ENCODE data around the gene CTBP2. TPM values are rescaled to one million over a fixed set of nuclear protein-coding genes. Genes with fewer than 3 reads are reported as not detected.
A peak's percentile ranks its signal among the peaks of the same experiment; 100 is the strongest.

CTBP2 gene
- total RNA-seq, 3 donors from 2014 or later: 53.1 to 91.2 (median 65.9) TPM

GRCh38 chr10:124952123-124952522 lies 208.2 kb downstream of the CTBP2 start:
- intact Hi-C loops (cut with DNase I; ENCODE audit: low total_unique reads): no loop called here
- no peaks in the 10 kb centered on the region for H3K27me3 ChIP-seq
- H3K9me3 ChIP-seq: no peaks in the 10 kb centered on the region
- DNase-seq (ENCODE audit: low spot score in 2 of 2): no peak
- H3K4me3 ChIP-seq: no peak overlapping the region
- TF ChIP-seq POLR2AphosphoS5 (IDR thresholded peaks at IDR 0.05) (no peak), POLR2A (IDR thresholded peaks at IDR 0.05) (no peak), CTCF (IDR thresholded peaks at IDR 0.05) (no peak)
- H3K4me1 ChIP-seq: no peaks in the 10 kb centered on the region
- no peak overlapping the region for H3K27ac ChIP-seq
- H3K36me3 ChIP-seq: no peaks in the 10 kb centered on the region

GRCh38 chr10:124949543-124949942 lies 210.8 kb downstream of the CTBP2 start:
- H3K36me3 ChIP-seq: no peaks in the 10 kb centered on the region
- no peak for DNase-seq (ENCODE audit: low spot score in 2 of 2)
- H3K9me3 ChIP-seq: no peaks in the 10 kb centered on the region
- H3K27ac ChIP-seq: no peak overlapping the region
- no peak overlapping the region for H3K4me3 ChIP-seq
- peaks cover 0 to 3% of the 10 kb centered on the region in 2 donors for H3K4me1 ChIP-seq
- H3K27me3 ChIP-seq: no peaks in the 10 kb centered on the region
- no peak for TF ChIP-seq POLR2A (IDR thresholded peaks at IDR 0.05)
- no peak for TF ChIP-seq CTCF (IDR thresholded peaks at IDR 0.05)
- TF ChIP-seq POLR2AphosphoS5 (IDR thresholded peaks at IDR 0.05): no peak
- intact Hi-C loops (cut with DNase I; ENCODE audit: low total_unique reads): loop anchor here (5.0 kb wide), 1 partner anchor 922 kb away; no protein-coding TSS in a partner anchor

- TF ChIP-seq POLR2AphosphoS5 (IDR thresholded peaks at IDR 0.05): no peak
- TF ChIP-seq POLR2A (IDR thresholded peaks at IDR 0.05): no peak
- Histone ChIP-seq H3K27me3 (no peaks in the 10 kb centered on the region), H3K4me3 (no peak overlapping the region), H3K9me3 (no peaks in the 10 kb centered on the region), H3K36me3 (no peaks in the 10 kb centered on the region), H3K4me1 (peaks cover 4 to 6% of the 10 kb centered on the region in 2 donors), H3K27ac (no peak overlapping the region)
- intact Hi-C loops (cut with DNase I; ENCODE audit: low total_unique reads): loop anchor here (5.0 kb wide), 1 partner anchor 920 kb away; no protein-coding TSS in a partner anchor
- no peak for DNase-seq (ENCODE audit: low spot score in 2 of 2)
Observed at GRCh38 chr10:124946945-124947344, 213.4 kb downstream of the CTBP2 start.

- Histone ChIP-seq H3K4me3 (no peak overlapping the region), H3K9me3 (no peaks in the 10 kb centered on the region), H3K27me3 (no peaks in the 10 kb centered on the region), H3K36me3 (no peaks in the 10 kb centered on the region), H3K4me1 (peaks cover 4 to 6% of the 10 kb centered on the region in 2 donors), H3K27ac (peak overlapping the region; percentile 12 to 33)
- TF ChIP-seq CTCF (IDR thresholded peaks at IDR 0.05) (no peak), POLR2A (IDR thresholded peaks at IDR 0.05) (no peak), POLR2AphosphoS5 (IDR thresholded peaks at IDR 0.05) (no peak)
- intact Hi-C loops (cut with DNase I; ENCODE audit: low total_unique reads): loop anchor here (5.0 kb wide), 1 partner anchor 918 kb away; no protein-coding TSS in a partner anchor
- DNase-seq (ENCODE audit: low spot score in 2 of 2): no peak
Observed at GRCh38 chr10:124944982-124945381, 215.4 kb downstream of the CTBP2 start.

- H3K9me3 ChIP-seq: no peaks in the 10 kb centered on the region
- peak overlapping the region; percentile 22 to 76 for H3K27ac ChIP-seq
- peak overlapping the region in 1 of 3 donors; percentile 15 for H3K4me3 ChIP-seq
- TF ChIP-seq POLR2A (IDR thresholded peaks at IDR 0.05) (no peak), POLR2AphosphoS5 (IDR thresholded peaks at IDR 0.05) (no peak), CTCF (IDR thresholded peaks at IDR 0.05) (no peak)
- no peak for DNase-seq (ENCODE audit: low spot score in 2 of 2)
- intact Hi-C loops (cut with DNase I; ENCODE audit: low total_unique reads): no loop called here
- no peaks in the 10 kb centered on the region for H3K36me3 ChIP-seq
- peaks cover 4 to 6% of the 10 kb centered on the region in 2 donors for H3K4me1 ChIP-seq
- H3K27me3 ChIP-seq: no peaks in the 10 kb centered on the region
Observed at GRCh38 chr10:124943301-124944092, 216.9 kb downstream of the CTBP2 start.

Data from breast epithelium (tissue), 4 donors.